ENCODE data around the gene MIER2.
A peak's percentile ranks its signal among the peaks of the same experiment; 100 is the strongest.

The MIER2 gene

GRCh38 chr19:339262-339887, 5.2 kb downstream of the MIER2 start:
- ChIA-PET POLR2A (no interaction called here), CTCF (no interaction called here)
- H3K9me3 ChIP-seq (ENCODE audit: control extremely low read depth in 1 of 5, control insufficient read depth in 4 of 5, insufficient read depth in 2 of 5, low read depth in 1 of 5, low read length in 4 of 5) = peaks cover 0 to 5% (median 0%) of the 10 kb centered on the region in 5 experiments
- H3K27me3 ChIP-seq (replicated peaks in 2 of 5; ENCODE audit: control insufficient read depth in 4 of 5, insufficient read depth in 5 of 5, low read length in 4 of 5) = no peaks in the 10 kb centered on the region
- peaks cover 5 to 42% (median 16%) of the 10 kb centered on the region in 4 experiments for H3K36me3 ChIP-seq (ENCODE audit: control insufficient read depth in 4 of 4, insufficient read depth in 4 of 4, low read length in 3 of 4)
- H3K4me3 ChIP-seq (ENCODE audit: control insufficient read depth in 1 of 7, extremely low read depth in 1 of 7, insufficient read depth in 4 of 7, low read depth in 2 of 7, low read length in 6 of 7) = no peak overlapping the region
- WGBS (ENCODE audit: insufficient coverage) = 100% methylated on average over 6 of the region's 10 CpGs
- peaks cover 7 to 33% (median 25%) of the 10 kb centered on the region in 4 experiments for H3K4me1 ChIP-seq (ENCODE audit: control extremely low read depth in 1 of 4, control insufficient read depth in 4 of 4, insufficient read depth in 4 of 4, low read length in 3 of 4)
- H3K27ac ChIP-seq (ENCODE audit: insufficient read depth in 1 of 2, low read depth in 1 of 2, low read length in 2 of 2, poor library complexity in 1 of 2, severe bottlenecking in 2 of 2) = no peak overlapping the region
- DNase-seq = no peak

DNA sequence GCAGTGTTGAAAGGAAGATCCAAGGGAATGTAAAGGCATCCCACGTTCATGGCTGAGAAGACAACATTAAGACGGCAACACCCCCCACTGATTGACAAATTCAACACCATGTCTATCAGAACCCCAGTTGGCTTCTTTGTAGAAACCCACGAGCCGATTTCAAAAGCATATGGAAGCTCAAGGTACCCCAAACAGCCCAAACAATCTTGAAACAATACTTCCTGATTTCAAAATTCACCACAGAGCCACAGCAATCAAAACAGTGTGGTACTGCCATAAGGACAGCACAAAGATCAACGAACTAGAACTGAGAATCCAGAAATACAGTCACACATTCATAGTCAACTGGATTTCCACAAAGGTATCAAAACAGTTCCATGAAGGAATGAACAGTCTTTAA, 6.2 kb downstream of the MIER2 start:
- CTCF ChIA-PET = no interaction called here
- Histone ChIP-seq H3K4me3 (ENCODE audit: control insufficient read depth in 1 of 7, extremely low read depth in 1 of 7, insufficient read depth in 4 of 7, low read depth in 2 of 7, low read length in 6 of 7) (peak overlapping the region in 1 of 7 experiments; percentile 10), H3K9me3 (ENCODE audit: control extremely low read depth in 1 of 5, control insufficient read depth in 4 of 5, insufficient read depth in 2 of 5, low read depth in 1 of 5, low read length in 4 of 5) (peaks cover 0 to 5% (median 0%) of the 10 kb centered on the region in 5 experiments), H3K36me3 (ENCODE audit: control insufficient read depth in 4 of 4, insufficient read depth in 4 of 4, low read length in 3 of 4) (peaks cover 8 to 47% (median 19%) of the 10 kb centered on the region in 4 experiments), H3K27me3 (replicated peaks in 2 of 5; ENCODE audit: control insufficient read depth in 4 of 5, insufficient read depth in 5 of 5, low read length in 4 of 5) (no peaks in the 10 kb centered on the region), H3K27ac (ENCODE audit: insufficient read depth in 1 of 2, low read depth in 1 of 2, low read length in 2 of 2, poor library complexity in 1 of 2, severe bottlenecking in 2 of 2) (no peak overlapping the region), H3K4me1 (ENCODE audit: control extremely low read depth in 1 of 4, control insufficient read depth in 4 of 4, insufficient read depth in 4 of 4, low read length in 3 of 4) (peaks cover 7 to 26% (median 19%) of the 10 kb centered on the region in 4 experiments)
- DNase-seq = no peak
- WGBS (ENCODE audit: insufficient coverage) = 96% methylated on average over 4 of the region's 5 CpGs
- POLR2A ChIA-PET = no interaction called here

DNA sequence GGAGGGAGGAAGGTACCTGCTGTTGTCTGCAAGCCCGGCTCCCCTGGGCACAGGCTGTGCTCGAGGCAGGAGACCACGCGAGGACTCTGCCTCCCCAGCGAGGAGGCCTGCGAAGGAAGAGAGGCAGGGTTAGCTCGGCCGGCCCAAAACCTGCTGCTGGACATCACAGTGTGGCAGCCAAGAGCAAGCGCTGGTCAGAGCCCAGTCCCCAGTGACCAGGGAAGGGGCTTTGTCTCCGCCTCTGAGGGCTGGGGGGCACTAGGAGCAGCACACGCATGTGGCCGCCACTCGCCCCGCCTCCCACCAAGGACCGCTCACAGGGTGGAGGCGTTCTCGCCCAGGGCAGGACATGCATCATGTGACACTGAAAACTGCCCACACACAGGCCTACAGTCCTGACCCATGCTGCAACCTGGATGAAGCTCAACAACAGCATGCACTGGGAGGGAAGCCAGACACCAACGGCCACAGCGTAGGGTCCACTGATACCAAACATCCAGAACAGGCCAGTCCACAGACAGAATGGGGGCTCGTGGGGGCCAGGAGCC, 8.5 kb downstream of the MIER2 start:
- CTCF ChIA-PET = no interaction called here
- 97% methylated on average over 18 of the region's 20 CpGs for WGBS (ENCODE audit: insufficient coverage)

GRCh38 chr19:335486-336066, 9.0 kb downstream of the MIER2 start:
- no peaks in the 10 kb centered on the region for H3K27me3 ChIP-seq (replicated peaks in 2 of 5; ENCODE audit: control insufficient read depth in 4 of 5, insufficient read depth in 5 of 5, low read length in 4 of 5)
- CTCF ChIA-PET = interaction anchor here (1.1 kb wide), 1 partner anchor 171 kb away, joined by 3 read pairs; no protein-coding TSS in a partner anchor
- no peak overlapping the region for H3K27ac ChIP-seq (ENCODE audit: insufficient read depth in 1 of 2, low read depth in 1 of 2, low read length in 2 of 2, poor library complexity in 1 of 2, severe bottlenecking in 2 of 2)
- peaks cover 0 to 5% (median under 1%) of the 10 kb centered on the region in 4 experiments for H3K4me1 ChIP-seq (ENCODE audit: control extremely low read depth in 1 of 4, control insufficient read depth in 4 of 4, insufficient read depth in 4 of 4, low read length in 3 of 4)
- DNase-seq = no peak
- POLR2A ChIA-PET = no interaction called here
- H3K9me3 ChIP-seq (ENCODE audit: control extremely low read depth in 1 of 5, control insufficient read depth in 4 of 5, insufficient read depth in 2 of 5, low read depth in 1 of 5, low read length in 4 of 5) = peaks cover 0 to 9% (median 3%) of the 10 kb centered on the region in 5 experiments
- peaks cover 12 to 47% (median 26%) of the 10 kb centered on the region in 4 experiments for H3K36me3 ChIP-seq (ENCODE audit: control insufficient read depth in 4 of 4, insufficient read depth in 4 of 4, low read length in 3 of 4)
- whole genome bisulfite sequencing (ENCODE audit: insufficient coverage) = 97% methylated on average over 14 of the region's 21 CpGs
- H3K4me3 ChIP-seq (ENCODE audit: control insufficient read depth in 1 of 7, extremely low read depth in 1 of 7, insufficient read depth in 4 of 7, low read depth in 2 of 7, low read length in 6 of 7) = no peak overlapping the region

More for the DNA sequence above, 8.5 kb downstream of the MIER2 start:
- Histone ChIP-seq H3K9me3 (ENCODE audit: control extremely low read depth in 1 of 5, control insufficient read depth in 4 of 5, insufficient read depth in 2 of 5, low read depth in 1 of 5, low read length in 4 of 5) (peaks cover 0 to 5% (median 0%) of the 10 kb centered on the region in 5 experiments), H3K4me1 (ENCODE audit: control extremely low read depth in 1 of 4, control insufficient read depth in 4 of 4, insufficient read depth in 4 of 4, low read length in 3 of 4) (peaks cover 0 to 5% (median 2%) of the 10 kb centered on the region in 4 experiments), H3K27me3 (replicated peaks in 2 of 5; ENCODE audit: control insufficient read depth in 4 of 5, insufficient read depth in 5 of 5, low read length in 4 of 5) (no peaks in the 10 kb centered on the region), H3K4me3 (ENCODE audit: control insufficient read depth in 1 of 7, extremely low read depth in 1 of 7, insufficient read depth in 4 of 7, low read depth in 2 of 7, low read length in 6 of 7) (no peak overlapping the region), H3K36me3 (ENCODE audit: control insufficient read depth in 4 of 4, insufficient read depth in 4 of 4, low read length in 3 of 4) (peaks cover 10 to 47% (median 23%) of the 10 kb centered on the region in 4 experiments), H3K27ac (ENCODE audit: insufficient read depth in 1 of 2, low read depth in 1 of 2, low read length in 2 of 2, poor library complexity in 1 of 2, severe bottlenecking in 2 of 2) (no peak overlapping the region)
- POLR2A ChIA-PET = no interaction called here
- DNase-seq = no peak

GRCh38 chr19:335072-335471, 9.5 kb downstream of the MIER2 start:
- ChIA-PET POLR2A (no interaction called here), CTCF (interaction anchor here (1.1 kb wide), 1 partner anchor 172 kb away, joined by 3 read pairs; no protein-coding TSS in a partner anchor)
- Histone ChIP-seq H3K4me3 (ENCODE audit: control insufficient read depth in 1 of 7, extremely low read depth in 1 of 7, insufficient read depth in 4 of 7, low read depth in 2 of 7, low read length in 6 of 7) (no peak overlapping the region), H3K27ac (ENCODE audit: insufficient read depth in 1 of 2, low read depth in 1 of 2, low read length in 2 of 2, poor library complexity in 1 of 2, severe bottlenecking in 2 of 2) (no peak overlapping the region), H3K9me3 (ENCODE audit: control extremely low read depth in 1 of 5, control insufficient read depth in 4 of 5, insufficient read depth in 2 of 5, low read depth in 1 of 5, low read length in 4 of 5) (peaks cover 0 to 10% (median 6%) of the 10 kb centered on the region in 5 experiments), H3K36me3 (ENCODE audit: control insufficient read depth in 4 of 4, insufficient read depth in 4 of 4, low read length in 3 of 4) (peaks cover 12 to 45% (median 28%) of the 10 kb centered on the region in 4 experiments), H3K4me1 (ENCODE audit: control extremely low read depth in 1 of 4, control insufficient read depth in 4 of 4, insufficient read depth in 4 of 4, low read length in 3 of 4) (peaks cover 0 to 5% (median 0%) of the 10 kb centered on the region in 4 experiments), H3K27me3 (replicated peaks in 2 of 5; ENCODE audit: control insufficient read depth in 4 of 5, insufficient read depth in 5 of 5, low read length in 4 of 5) (no peaks in the 10 kb centered on the region)
- DNase-seq = no peak
- WGBS (ENCODE audit: insufficient coverage) = 85% methylated on average over 9 of the region's 9 CpGs

DNA sequence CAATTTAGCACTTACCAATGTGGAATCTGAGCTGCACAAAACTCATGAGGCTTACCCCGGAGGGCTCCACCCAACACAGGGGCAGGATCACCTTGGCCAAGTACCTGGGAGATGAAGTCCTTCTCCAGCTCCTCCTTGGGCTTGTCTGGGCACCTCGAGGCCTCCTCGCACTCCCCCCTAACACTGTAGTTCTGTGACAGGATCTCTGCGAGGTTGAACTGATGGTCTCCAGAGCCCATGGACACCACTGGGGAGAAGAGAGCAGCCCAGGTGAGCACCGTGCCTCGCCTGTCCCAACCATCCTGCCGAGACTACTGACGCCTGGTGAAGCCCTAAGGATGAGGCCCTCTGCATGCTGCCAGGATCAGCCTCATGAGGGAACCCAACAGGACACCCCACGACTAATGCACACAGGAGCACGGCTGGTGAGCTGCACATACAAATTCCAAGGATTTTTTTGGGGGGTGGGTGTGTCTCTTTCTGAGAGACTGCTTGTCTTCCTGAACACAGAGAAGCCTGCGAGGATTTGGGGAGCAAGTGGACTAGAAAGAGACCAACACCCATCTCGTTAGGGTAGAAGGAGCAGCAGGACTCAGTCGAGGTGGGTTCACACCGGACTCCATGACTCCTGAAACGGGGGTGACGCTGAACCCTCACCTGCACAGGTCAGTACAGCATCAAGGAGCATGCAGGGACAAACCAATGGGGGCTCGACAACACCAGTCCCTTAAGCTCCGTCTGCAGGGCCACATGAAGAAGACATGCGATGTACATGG, 10.1 kb downstream of the MIER2 start:
- CTCF ChIA-PET = interaction anchor here (1.1 kb wide), 1 partner anchor 172 kb away, joined by 3 read pairs; no protein-coding TSS in a partner anchor
- WGBS (ENCODE audit: insufficient coverage) = over 99% methylated on average over 17 of the region's 19 CpGs

More for the DNA sequence above, 10.1 kb downstream of the MIER2 start:
- Histone ChIP-seq H3K27ac (ENCODE audit: insufficient read depth in 1 of 2, low read depth in 1 of 2, low read length in 2 of 2, poor library complexity in 1 of 2, severe bottlenecking in 2 of 2) (no peak overlapping the region), H3K36me3 (ENCODE audit: control insufficient read depth in 4 of 4, insufficient read depth in 4 of 4, low read length in 3 of 4) (peaks cover 13 to 45% (median 29%) of the 10 kb centered on the region in 4 experiments), H3K4me3 (ENCODE audit: control insufficient read depth in 1 of 7, extremely low read depth in 1 of 7, insufficient read depth in 4 of 7, low read depth in 2 of 7, low read length in 6 of 7) (no peak overlapping the region), H3K4me1 (ENCODE audit: control extremely low read depth in 1 of 4, control insufficient read depth in 4 of 4, insufficient read depth in 4 of 4, low read length in 3 of 4) (peaks cover 0 to 5% (median 0%) of the 10 kb centered on the region in 4 experiments), H3K9me3 (ENCODE audit: control extremely low read depth in 1 of 5, control insufficient read depth in 4 of 5, insufficient read depth in 2 of 5, low read depth in 1 of 5, low read length in 4 of 5) (peaks cover 0 to 15% (median 10%) of the 10 kb centered on the region in 5 experiments), H3K27me3 (replicated peaks in 2 of 5; ENCODE audit: control insufficient read depth in 4 of 5, insufficient read depth in 5 of 5, low read length in 4 of 5) (no peaks in the 10 kb centered on the region)
- POLR2A ChIA-PET = no interaction called here
- no peak for DNase-seq

Data from common myeloid progenitor, CD34-positive (primary cell).